Femur (tissue), 1 donor: ENCODE data around the gene ADAMTS9.

ENCODE experiments used
- DNase-seq: peaks from one replicate; pipeline ENCODE4 v3.0.0-alpha.2; 2017

The ADAMTS9 gene

DNA sequence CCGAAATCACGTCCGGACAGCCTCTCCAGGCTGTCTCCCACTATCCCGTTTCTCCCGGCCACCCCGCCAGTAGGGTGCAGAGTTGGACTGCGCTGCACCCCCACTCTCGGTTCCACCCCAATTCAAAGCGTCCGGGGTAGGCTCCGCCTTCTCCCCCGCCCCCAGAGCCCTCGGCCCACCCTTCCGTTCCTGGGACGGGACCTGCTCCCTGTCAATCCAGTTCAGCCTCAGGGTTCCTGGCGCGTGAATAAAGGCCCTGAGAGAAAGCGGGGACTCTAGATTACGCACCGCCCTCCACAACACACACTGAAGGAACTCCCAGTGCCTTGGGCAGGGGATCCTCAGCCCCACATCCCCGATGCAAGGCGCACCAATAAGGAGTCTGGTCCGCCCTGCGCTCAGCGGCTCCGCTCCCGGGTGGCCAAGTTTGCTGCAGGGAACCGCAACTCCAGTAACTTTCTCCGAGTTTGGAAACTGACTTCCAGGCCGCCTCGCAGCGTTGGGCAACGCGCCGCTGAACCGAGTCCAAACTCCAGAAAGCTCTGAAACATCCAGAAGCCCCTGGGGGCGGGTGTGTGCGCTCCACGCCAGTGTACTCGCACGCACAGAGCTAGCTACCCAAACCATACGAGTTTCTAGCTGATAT is 1.9 kb downstream of the ADAMTS9 start:
- peak; percentile 97 for DNase-seq

DNA sequence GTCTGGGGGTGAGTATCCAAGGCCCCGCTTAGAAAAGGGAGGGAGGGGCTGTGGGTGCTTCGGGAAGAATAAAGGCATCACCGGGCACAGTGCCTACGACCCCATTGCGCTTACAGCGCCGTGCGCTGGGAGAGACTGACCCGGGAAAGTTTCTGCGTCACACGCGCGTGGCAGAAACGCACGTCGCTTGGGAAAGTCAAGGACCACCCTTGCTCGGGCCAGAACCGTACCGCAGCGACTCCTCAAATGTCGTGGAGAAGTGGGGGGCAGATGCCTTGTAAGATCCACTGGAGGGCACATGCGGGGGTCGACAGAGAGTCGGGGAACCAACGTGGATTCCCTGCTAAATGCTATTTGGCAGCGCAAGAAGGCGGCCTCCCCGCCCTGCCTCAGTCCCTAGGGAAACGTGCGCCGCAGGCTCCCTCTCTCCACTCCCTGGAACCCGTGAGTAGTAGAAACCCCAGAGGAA is 2.4 kb downstream of the ADAMTS9 start:
- peak; percentile 79 for DNase-seq

DNA sequence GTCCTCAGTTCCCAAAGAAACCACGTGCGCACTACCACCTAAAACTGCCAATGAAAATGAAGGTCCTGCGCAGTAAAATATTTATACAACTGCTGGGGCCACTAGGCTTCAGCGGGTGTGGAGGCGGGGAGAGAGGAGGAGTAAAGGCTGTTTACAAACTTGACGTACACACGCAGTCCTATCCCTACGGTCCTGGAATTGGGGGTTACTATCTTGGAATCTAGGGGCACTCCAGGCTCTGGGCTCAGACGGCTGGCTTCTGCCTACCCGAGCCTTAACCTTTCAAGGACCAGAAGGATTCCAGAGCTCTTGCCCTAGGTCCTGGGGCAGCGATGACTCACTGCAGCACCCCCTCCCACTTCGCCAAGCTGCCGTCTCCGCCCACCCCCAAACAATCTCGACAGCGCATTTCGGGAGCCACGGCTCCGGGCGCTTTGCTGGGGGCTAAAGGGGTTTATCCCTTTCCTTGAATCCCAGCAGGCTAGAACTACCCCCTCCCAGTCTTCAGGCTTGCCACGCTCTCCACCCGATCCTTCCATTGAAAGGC is 3.0 kb downstream of the ADAMTS9 start:
- DNase-seq, result peak; percentile 72

- no peak for DNase-seq
Observed at GRCh38 chr3:64681827-64682226, 6.0 kb downstream of the ADAMTS9 start.

DNA sequence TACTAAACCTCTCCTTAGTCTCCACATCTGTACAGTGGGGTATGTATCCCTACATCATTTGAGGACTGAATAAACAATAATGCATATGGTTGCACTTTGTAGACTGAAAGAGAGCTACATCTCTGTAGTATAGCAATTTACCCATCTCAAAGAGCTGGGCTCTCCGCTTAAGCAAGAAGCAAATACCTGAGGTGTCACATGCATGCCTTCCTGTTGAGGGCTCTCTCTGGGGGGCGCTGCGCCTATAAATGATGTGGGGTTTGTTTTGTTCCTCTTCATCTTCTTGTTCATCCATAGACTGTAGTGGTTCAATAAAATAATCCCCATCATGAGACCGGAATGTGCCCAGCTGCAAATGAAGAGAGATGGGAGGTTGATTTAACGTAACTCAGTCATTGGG is 6.8 kb downstream of the ADAMTS9 start:
- DNase-seq, result no peak

- no peak for DNase-seq
Observed at GRCh38 chr3:64680334-64680733, 7.5 kb downstream of the ADAMTS9 start.

DNA sequence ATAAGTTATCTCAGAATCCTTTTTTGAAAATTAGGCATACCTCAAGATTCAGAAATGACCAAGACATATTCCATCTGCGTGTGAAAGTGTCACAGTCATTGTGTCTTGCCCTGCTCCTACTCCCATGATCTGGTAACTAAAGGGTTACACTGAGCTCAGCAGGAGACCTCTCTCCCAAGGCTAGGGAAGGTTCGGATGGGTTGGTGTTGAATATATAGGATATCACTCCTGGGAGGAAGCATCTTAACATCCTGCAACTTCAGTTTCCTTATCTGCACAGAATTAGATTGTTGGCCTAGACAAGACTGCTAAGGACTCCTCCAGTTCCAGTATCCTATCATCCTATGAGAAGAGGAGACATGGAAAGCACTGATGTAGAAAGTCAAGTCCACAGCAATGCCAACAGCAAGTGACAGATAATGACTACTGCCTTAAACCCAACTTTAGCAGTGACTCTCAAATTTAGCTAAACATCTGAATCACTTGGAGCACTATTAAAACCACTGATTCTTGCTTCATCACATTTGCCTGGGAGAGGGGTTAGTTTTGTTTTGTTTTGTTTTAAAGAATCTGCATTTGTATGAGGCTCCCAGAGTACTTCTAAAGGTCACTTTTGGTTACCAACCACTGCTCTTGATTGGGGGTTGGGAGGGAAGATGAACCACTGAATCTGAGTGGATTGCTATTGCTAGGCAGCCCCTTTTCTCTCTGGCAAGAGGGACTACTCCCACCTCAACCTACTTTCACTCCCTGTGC is 9.7 kb downstream of the ADAMTS9 start:
- no peak for DNase-seq

GRCh38 chr3:64676831-64677230 is 11.0 kb downstream of the ADAMTS9 start:
- no peak for DNase-seq

- DNase-seq, result no peak
Observed at GRCh38 chr3:64675687-64676247, 12.0 kb downstream of the ADAMTS9 start.

GRCh38 chr3:64674591-64675076 is 13.2 kb downstream of the ADAMTS9 start:
- DNase-seq, result no peak

- no peak for DNase-seq
Observed at GRCh38 chr3:64673159-64673715, 14.6 kb downstream of the ADAMTS9 start.

DNA sequence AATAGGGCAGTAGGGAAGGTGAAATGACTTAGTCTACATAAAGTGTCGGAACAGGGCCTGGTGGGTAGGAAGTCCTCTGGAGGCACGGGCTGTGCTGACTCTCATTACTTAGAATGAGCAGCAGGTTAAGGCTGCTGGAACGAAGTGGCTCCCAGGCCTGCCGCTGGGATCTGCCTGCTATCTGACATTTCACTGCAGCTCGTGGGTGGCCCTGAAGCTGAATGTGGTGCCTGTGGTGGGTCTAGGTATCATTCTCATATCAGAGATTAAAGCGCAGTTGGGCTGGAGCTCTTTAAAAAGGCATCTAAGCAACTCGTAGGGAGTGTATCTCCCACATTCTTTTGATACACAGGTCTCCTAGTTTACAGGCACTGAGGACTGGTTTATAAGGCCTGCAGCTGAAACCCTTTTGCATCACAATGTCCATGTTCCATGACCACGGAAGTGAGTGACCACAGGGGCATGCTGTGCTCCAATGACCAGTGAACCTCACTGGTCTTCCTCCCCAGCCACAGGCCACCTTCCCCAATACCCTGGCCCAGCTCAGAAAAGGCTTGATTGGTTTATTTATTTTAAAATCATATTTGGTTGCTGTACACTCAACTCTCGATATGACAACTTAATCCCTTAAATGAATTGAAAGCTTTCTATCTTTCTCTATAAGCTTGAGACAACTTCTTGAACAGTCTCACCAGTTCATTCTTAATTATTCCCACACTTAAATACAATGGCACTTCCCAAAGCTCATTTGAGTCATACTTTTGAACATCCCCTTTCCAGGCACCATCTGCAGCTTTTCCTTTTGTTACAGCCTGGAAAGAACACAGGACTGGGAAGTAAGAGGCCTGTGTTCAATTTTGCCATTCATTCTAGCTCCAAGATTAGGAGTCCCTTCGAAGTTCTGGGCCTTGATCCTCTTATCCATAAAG is 19.0 kb downstream of the ADAMTS9 start:
- DNase-seq, result no peak

DNA sequence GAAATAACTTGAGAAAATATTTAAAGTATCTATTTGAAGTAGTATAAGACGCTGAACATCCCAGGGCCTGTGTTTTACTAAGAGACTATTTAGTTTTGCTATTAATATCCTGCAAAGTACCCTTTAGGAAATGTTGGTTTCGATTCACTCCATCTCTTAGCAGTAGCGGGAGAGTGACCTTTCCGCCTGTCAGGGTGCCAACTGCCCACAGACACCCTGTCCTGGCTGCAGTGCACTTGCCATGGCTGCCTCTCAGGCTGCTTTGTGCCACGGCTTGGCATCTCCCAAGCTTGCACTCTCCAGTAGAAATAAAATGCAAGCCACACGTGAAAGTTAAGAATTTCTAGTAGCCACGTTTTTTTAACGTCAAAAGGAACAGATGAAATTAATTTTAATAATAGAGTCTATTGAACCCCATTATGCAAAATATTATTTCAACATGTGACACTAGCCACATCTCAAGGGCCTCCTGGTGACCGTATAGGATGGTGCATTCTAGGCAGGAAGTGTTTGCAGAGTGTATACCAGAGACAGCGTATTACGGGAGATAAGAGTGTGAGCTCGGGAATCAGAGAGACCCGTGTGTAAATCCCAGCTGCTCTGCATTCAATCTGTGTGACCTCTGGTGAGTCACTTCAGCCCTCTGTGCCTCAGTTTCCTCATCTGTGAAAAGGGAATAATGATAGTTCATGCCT is 19.8 kb downstream of the ADAMTS9 start:
- no peak for DNase-seq

DNA sequence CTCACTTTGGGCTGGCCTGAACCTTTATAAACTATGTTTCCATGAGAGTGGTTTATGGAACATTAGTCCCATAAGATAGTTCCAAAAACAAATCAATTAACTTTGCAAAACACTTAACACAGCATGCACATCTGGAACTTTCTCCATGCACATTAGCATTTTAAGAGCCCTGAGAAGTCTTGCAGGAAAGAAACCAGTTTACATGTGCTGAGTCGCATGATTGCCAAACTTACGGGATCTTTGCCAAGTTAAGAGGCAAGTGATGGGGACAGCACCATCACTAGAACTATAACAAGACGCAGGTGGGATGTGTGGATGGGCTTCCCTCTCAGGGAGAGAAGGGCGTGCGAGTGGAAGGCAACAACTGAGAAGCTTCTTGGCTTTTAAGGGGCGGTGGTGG is 20.7 kb downstream of the ADAMTS9 start:
- no peak for DNase-seq

GRCh38 chr3:64666171-64666588 is 21.6 kb downstream of the ADAMTS9 start:
- no peak for DNase-seq

- no peak for DNase-seq
Observed at GRCh38 chr3:64664397-64664796, 23.4 kb downstream of the ADAMTS9 start.

- no peak for DNase-seq
Observed at GRCh38 chr3:64659617-64659978, 28.2 kb downstream of the ADAMTS9 start.

GRCh38 chr3:64658001-64658400 is 29.8 kb downstream of the ADAMTS9 start:
- DNase-seq, result no peak

GRCh38 chr3:64656544-64656943 is 31.3 kb downstream of the ADAMTS9 start:
- DNase-seq, result no peak

GRCh38 chr3:64655160-64655559 is 32.6 kb downstream of the ADAMTS9 start:
- DNase-seq, result no peak

DNA sequence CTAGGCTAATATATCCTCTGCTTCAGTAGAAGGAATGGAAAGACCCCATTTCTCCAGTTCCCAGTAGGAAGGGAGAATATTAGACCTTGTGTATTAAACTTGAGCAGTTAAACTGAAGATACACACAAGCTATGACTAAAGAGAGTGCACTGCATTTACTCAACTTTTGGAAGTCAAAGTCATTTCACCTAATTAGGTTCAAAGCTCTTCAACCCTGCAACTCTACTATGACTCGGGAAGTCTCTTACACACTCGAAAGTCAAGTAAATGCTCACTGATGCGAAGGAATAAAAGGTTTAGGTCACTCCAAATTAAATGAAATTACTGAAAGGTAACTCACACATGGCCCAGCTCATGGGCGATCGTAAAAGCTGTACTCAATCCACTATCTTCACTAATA is 33.8 kb downstream of the ADAMTS9 start:
- DNase-seq, result no peak

DNA sequence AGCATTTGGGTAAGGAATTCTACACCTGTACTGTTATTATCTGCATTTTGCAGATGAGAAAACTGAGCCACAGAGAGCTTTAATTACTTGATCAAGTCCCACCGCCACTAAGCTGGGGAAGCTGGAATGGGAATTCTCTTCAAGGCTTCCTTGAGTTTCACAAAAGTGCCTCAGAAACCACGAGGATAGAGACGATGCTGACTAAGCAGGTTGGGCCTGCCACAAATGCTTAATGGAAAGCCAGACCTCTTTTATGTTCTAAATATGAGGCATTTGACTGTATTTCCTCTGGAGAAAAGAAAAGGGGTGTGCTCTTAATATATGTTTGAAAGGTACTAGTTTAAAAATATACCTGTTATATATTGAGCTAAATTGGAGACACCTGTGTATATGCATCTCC is 34.7 kb downstream of the ADAMTS9 start:
- DNase-seq, result no peak
